Brain microvascular endothelial cell (primary cell): ENCODE data around the gene FAF2.

Experiments used
- DNase-seq: peaks from one replicate; pipeline ENCODE4 v3.0.0-alpha.2; 2020
- H3K27ac ChIP-seq: fragments of 250-450 bp; sonication (Bioruptor Pico); 2 replicates; pipeline ENCODE4 v1.5.1; 2020; ENCODE audit warnings: mild to moderate bottlenecking, moderate library complexity
- H3K27me3 ChIP-seq: fragments of 250-450 bp; sonication (Bioruptor Pico); replicated peaks from 2 replicates; pipeline ENCODE4 v1.5.1; 2020; ENCODE audit warnings: mild to moderate bottlenecking
- H3K36me3 ChIP-seq: fragments of 250-450 bp; sonication (Bioruptor Pico); replicated peaks from 2 replicates; pipeline ENCODE4 v1.5.1; 2020; ENCODE audit warnings: mild to moderate bottlenecking
- H3K4me3 ChIP-seq: 2 replicates; pipeline ENCODE4 v1.5.1; 2011; ENCODE audit warnings: low read depth, mild to moderate bottlenecking, control low read depth, low read length, moderate library complexity
- in situ Hi-C: cut with HindIII; loops from 2 replicates; pipeline ENCODE4 v1.10.0; 2017; ENCODE audit warnings: low sequenced_read_pairs, low pct_ligation_motif_present
- TF ChIP-seq, protein P1 (sequence below): IDR thresholded peaks from 2 replicates; pipeline ENCODE4 v1.5.1; 2011; ENCODE audit warnings: low read depth, mild to moderate bottlenecking, moderate library complexity, low read length, control low read depth, inconsistent platforms; ENCODE audit errors: missing control alignments

Gene FAF2

DNA sequence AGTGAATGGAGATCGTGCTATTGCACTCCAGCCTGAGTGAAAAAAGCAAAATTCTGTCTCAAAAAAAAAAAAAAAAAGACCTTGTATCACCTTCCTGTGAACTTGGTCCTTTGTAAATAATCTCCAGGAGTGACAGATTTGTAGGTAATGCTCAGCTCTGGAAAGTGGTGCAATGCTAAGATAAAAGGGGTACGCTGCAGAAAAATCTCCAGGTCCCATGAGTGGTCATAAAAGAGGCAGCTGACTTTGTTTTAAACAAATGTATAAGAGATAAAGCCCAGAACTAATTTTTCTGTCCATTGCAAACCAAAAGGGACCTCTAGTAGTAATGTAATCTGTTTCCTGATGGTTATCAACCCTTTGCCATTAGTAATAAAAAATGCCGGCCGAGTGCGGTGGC, 55.3 kb downstream of the FAF2 start:
- TF ChIP-seq, protein P1, sequence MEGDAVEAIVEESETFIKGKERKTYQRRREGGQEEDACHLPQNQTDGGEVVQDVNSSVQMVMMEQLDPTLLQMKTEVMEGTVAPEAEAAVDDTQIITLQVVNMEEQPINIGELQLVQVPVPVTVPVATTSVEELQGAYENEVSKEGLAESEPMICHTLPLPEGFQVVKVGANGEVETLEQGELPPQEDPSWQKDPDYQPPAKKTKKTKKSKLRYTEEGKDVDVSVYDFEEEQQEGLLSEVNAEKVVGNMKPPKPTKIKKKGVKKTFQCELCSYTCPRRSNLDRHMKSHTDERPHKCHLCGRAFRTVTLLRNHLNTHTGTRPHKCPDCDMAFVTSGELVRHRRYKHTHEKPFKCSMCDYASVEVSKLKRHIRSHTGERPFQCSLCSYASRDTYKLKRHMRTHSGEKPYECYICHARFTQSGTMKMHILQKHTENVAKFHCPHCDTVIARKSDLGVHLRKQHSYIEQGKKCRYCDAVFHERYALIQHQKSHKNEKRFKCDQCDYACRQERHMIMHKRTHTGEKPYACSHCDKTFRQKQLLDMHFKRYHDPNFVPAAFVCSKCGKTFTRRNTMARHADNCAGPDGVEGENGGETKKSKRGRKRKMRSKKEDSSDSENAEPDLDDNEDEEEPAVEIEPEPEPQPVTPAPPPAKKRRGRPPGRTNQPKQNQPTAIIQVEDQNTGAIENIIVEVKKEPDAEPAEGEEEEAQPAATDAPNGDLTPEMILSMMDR = no peak
- peaks cover 52% of the 10 kb centered on the region for H3K36me3 ChIP-seq
- H3K27ac ChIP-seq = no peak overlapping the region
- no peaks in the 10 kb centered on the region for H3K27me3 ChIP-seq
- in situ Hi-C loops = no loop called here
- no peak overlapping the region for H3K4me3 ChIP-seq
- no peak for DNase-seq

DNA sequence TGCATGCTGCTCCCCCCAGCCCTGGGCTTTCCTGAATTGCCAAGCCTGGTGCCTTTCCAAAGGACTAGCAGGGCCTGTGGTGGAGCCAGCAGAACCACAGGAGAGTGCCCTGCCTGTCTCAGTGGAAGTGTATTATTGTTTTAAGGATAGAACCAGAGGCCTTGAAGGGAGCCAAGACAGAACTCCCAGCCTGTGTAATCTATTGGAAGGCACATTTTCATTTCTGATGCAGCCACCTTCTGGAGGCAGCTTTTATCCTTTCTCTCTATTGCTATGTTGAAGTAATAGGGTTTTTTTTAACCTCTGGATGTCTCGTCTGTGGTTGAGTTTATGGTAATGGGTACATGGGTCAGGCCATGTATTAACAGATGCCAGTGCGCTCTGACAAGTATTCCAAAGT, 59.7 kb downstream of the FAF2 start:
- Histone ChIP-seq H3K36me3 (peaks cover 34% of the 10 kb centered on the region), H3K4me3 (no peak overlapping the region), H3K27ac (no peak overlapping the region)

DNA sequence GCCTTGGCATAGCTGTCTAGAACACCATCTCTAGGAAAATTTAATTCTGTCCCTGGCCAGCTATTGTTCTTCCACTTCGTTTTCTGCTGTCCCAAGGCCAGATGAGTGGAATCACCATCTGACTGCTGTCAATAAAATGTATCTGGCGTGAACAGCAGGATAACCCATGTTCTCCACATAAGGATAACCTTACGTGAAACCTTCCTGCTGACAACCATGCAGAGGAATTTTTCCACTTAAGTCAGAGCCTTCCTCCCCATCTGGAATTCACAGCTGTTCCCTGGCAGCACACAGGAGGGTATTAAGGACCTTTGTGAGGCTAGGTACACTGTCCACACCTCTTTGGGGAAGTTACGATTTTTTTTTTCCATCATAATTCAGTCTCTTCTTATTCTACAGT, 60.4 kb downstream of the FAF2 start:
- TF ChIP-seq, protein P1 = no peak
- Histone ChIP-seq H3K36me3 (peaks cover 34% of the 10 kb centered on the region), H3K27ac (no peak overlapping the region), H3K27me3 (no peaks in the 10 kb centered on the region), H3K4me3 (no peak overlapping the region)
- no peak for DNase-seq
- in situ Hi-C loops = no loop called here

More for the DNA sequence above, 59.7 kb downstream of the FAF2 start:
- no peaks in the 10 kb centered on the region for H3K27me3 ChIP-seq
- TF ChIP-seq, protein P1 = no peak
- in situ Hi-C loops = no loop called here
- DNase-seq = no peak

DNA sequence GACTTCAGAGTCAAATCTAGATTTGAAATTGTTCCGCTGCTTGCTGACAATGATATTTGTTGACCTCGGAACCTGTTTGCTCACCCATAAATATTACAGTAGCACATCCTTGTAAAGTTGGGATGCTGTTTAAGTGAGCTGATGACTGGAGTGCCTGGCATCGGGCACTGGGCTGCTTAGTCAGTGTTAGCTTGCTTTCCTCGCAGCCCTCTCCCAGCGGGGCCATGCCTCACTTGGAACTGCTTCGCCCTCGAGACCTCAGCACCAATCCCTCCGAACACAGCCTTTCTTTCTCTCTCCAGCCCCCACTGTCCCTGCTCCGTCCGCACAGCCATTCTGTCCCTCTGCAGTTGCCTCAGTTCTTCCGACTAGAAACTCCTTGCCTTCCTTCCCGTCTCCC, 65.6 kb downstream of the FAF2 start:
- Histone ChIP-seq H3K27me3 (no peaks in the 10 kb centered on the region), H3K4me3 (no peak overlapping the region), H3K27ac (no peak overlapping the region), H3K36me3 (peaks cover 4% of the 10 kb centered on the region)
- TF ChIP-seq, protein P1 = no peak
- no peak for DNase-seq
- in situ Hi-C loops = no loop called here

DNA sequence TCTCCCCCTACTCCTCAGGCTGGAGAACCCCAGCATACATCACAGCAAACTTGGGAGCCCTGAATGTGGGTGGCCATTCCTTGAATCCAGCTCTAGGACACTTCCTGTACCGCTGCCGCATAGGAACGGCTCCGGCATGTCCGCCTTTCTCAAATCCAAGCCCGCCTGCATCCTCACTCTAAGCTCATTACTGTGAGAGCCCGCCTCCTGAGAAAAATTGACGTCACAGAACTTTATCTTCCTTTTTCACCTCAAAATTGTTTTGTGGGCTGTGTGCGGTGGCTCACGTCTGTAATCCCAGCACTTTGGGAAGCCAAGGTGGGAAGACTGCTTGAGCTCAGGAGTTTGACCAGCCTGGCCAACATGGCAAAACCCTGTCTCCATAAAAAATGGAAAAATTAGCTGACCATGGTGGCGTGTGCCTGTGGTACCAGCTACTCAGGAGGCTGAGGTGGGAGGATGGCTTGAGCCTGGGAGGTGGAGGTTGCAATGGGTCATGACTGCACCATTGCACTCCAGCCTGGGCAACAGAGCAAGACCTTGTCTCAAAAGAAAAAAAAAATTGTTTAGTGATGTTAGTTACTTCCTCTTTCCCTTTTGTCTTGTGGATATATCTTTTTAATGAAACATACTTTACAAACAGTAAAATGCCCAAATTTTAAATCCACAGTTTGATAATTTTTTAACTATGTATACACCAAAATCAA, 66.2 kb downstream of the FAF2 start:
- in situ Hi-C loops = no loop called here
- no peaks in the 10 kb centered on the region for H3K36me3 ChIP-seq
- H3K4me3 ChIP-seq = no peak overlapping the region
- no peaks in the 10 kb centered on the region for H3K27me3 ChIP-seq
- no peak overlapping the region for H3K27ac ChIP-seq
- no peak for DNase-seq
- TF ChIP-seq, protein P1 = no peak

DNA sequence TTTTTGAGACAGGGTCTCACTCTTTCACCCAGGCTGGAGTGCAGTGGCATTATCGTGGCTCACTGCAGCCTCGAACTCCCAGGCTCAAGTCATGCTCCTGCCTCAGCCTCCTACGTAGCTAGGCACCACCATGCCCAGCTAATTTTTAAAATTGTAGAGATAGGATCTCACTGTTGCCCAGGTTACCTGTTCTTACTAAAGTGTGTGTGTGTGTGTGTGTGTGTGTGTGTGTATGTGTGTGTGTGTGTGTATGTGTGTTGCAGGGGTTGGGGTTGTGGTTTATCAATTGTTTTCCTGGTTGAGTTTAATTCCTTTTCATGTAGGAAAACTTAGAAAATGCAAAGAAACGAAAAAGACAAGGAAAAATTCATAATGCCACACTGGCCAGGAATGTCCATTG, 67.2 kb downstream of the FAF2 start:
- TF ChIP-seq, protein P1 = no peak
- no peak overlapping the region for H3K4me3 ChIP-seq
- no peaks in the 10 kb centered on the region for H3K36me3 ChIP-seq
- H3K27me3 ChIP-seq = no peaks in the 10 kb centered on the region
- no peak for DNase-seq
- in situ Hi-C loops = no loop called here
- no peak overlapping the region for H3K27ac ChIP-seq
